H9 (cell line): ENCODE results near the gene CBS. TPM values are rescaled to one million over a fixed set of nuclear protein-coding genes. Genes with fewer than 3 reads are reported as not detected.

Experiments
- DNase-seq: peaks from one replicate; pipeline ENCODE4 v3.0.0-alpha.2; 2017
- H2AFZ ChIP-seq: one replicate; pipeline ENCODE4 v1.6.1; 2013; ENCODE audit warnings: mild to moderate bottlenecking, low read length, control low read depth, moderate library complexity
- H2AK5ac ChIP-seq: 2 replicates; pipeline ENCODE4 v1.6.1; 2013; ENCODE audit warnings: low read length, control low read depth, mixed read lengths; ENCODE audit not compliant: insufficient read length
- H2BK120ac ChIP-seq: one replicate; pipeline ENCODE4 v1.6.1; 2013; ENCODE audit warnings: low read depth, mild to moderate bottlenecking, low read length, control low read depth, inconsistent platforms; ENCODE audit not compliant: poor library complexity, severe bottlenecking
- H2BK12ac ChIP-seq: 2 replicates; pipeline ENCODE4 v1.6.1; 2013; ENCODE audit warnings: low read length, control low read depth, mixed read lengths, low read depth; ENCODE audit not compliant: insufficient read length
- H2BK15ac ChIP-seq: 2 replicates; pipeline ENCODE4 v1.6.1; 2013; ENCODE audit warnings: low read depth, low read length, control low read depth
- H2BK20ac ChIP-seq: one replicate; pipeline ENCODE4 v1.6.1; 2013; ENCODE audit warnings: low read depth, mild to moderate bottlenecking, low read length, control low read depth, inconsistent platforms; ENCODE audit not compliant: poor library complexity, severe bottlenecking
- H2BK5ac ChIP-seq: 2 replicates; pipeline ENCODE4 v1.6.1; 2013; ENCODE audit warnings: low read length, control low read depth, mixed read lengths; ENCODE audit not compliant: insufficient read length
- H3K14ac ChIP-seq: 2 replicates; pipeline ENCODE4 v1.6.1; 2013; ENCODE audit warnings: low read length, control low read depth; ENCODE audit not compliant: insufficient read depth
- H3K18ac ChIP-seq: 2 replicates; pipeline ENCODE4 v1.6.1; 2013; ENCODE audit warnings: low read depth, mild to moderate bottlenecking, mixed read lengths, low read length, control low read depth; ENCODE audit not compliant: insufficient read length
- H3K23ac ChIP-seq: 2 replicates; pipeline ENCODE4 v1.6.1; 2013; ENCODE audit warnings: low read length, control low read depth, mixed read lengths, low read depth; ENCODE audit not compliant: insufficient read length
- H3K23me2 ChIP-seq: 2 replicates; pipeline ENCODE4 v1.6.1; 2013; ENCODE audit warnings: low read depth, mild to moderate bottlenecking, mixed read lengths, low read length, control low read depth; ENCODE audit not compliant: insufficient read length, poor library complexity, severe bottlenecking
- H3K27ac ChIP-seq: 2 replicates; pipeline ENCODE4 v1.5.1; 2013; ENCODE audit warnings: low read length, control low read depth, mixed read lengths, low read depth; ENCODE audit not compliant: insufficient read length
- H3K27me3 ChIP-seq: 2 replicates; pipeline ENCODE4 v1.6.1; 2013; ENCODE audit warnings: low read length, control low read depth, inconsistent platforms; ENCODE audit not compliant: insufficient read depth
- H3K4ac ChIP-seq: 2 replicates; pipeline ENCODE4 v1.6.1; 2013; ENCODE audit warnings: low read depth, mild to moderate bottlenecking, control low read depth, inconsistent platforms, low read length, moderate library complexity
- H3K4me1 ChIP-seq: 2 replicates; pipeline ENCODE4 v1.6.1; 2013; ENCODE audit warnings: low read length, control low read depth, inconsistent platforms; ENCODE audit not compliant: insufficient read depth
- H3K4me2 ChIP-seq: 2 replicates; pipeline ENCODE4 v1.6.1; 2013; ENCODE audit warnings: low read length, control low read depth, mixed read lengths; ENCODE audit not compliant: insufficient read length, insufficient read depth
- H3K56ac ChIP-seq: 2 replicates; pipeline ENCODE4 v1.6.1; 2013; ENCODE audit warnings: low read depth, mild to moderate bottlenecking, mixed read lengths, low read length, control low read depth; ENCODE audit not compliant: insufficient read length
- H3K79me1 ChIP-seq: 2 replicates; pipeline ENCODE4 v1.6.1; 2013; ENCODE audit warnings: low read depth, mild to moderate bottlenecking, moderate library complexity, low read length, control low read depth, inconsistent platforms; ENCODE audit not compliant: insufficient read depth, poor library complexity, severe bottlenecking
- H3K79me2 ChIP-seq: 2 replicates; pipeline ENCODE4 v1.6.1; 2013; ENCODE audit warnings: low read length, control low read depth, inconsistent platforms; ENCODE audit not compliant: insufficient read depth
- H3K9ac ChIP-seq: 2 replicates; pipeline ENCODE4 v1.6.1; 2013; ENCODE audit warnings: low read length, control low read depth, mixed read lengths; ENCODE audit not compliant: insufficient read length; ENCODE audit errors: extremely low read depth
- H3K9me3 ChIP-seq: one replicate; pipeline ENCODE4 v1.6.1; 2013; ENCODE audit warnings: low read depth, low read length, inconsistent platforms; ENCODE audit not compliant: control insufficient read depth
- H3T11ph ChIP-seq: one replicate; pipeline ENCODE4 v1.6.1; 2013; ENCODE audit warnings: mild to moderate bottlenecking, low read length, control low read depth, inconsistent platforms
- H4K20me1 ChIP-seq: one replicate; pipeline ENCODE4 v1.6.1; 2013; ENCODE audit not compliant: control insufficient read depth, insufficient read length, insufficient read depth
- H4K5ac ChIP-seq: 2 replicates; pipeline ENCODE4 v1.6.1; 2013; ENCODE audit warnings: low read depth, mild to moderate bottlenecking, mixed read lengths, low read length, control low read depth; ENCODE audit not compliant: insufficient read length
- H4K8ac ChIP-seq: replicated peaks from 2 replicates; pipeline ENCODE4 v1.6.1; 2013; ENCODE audit warnings: low read length, control low read depth, mixed read lengths, low read depth; ENCODE audit not compliant: insufficient read length
- H4K91ac ChIP-seq: 2 replicates; pipeline ENCODE4 v1.6.1; 2013; ENCODE audit warnings: low read depth, mild to moderate bottlenecking, moderate library complexity, mixed read lengths, low read length, control low read depth; ENCODE audit not compliant: insufficient read length
- H3K27ac Mint-ChIP-seq, 3 experiments: 2 replicates in 2 of 3; 3 replicates in 1 of 3; pipeline ENCODE4 v1.8.0; 2020 to 2021; ENCODE audit warnings: mixed read lengths in 3 of 3, mild to moderate bottlenecking in 1 of 3, moderate library complexity in 1 of 3
- H3K27me3 Mint-ChIP-seq: 2 replicates; pipeline ENCODE4 v1.8.0; 2021; ENCODE audit warnings: low read depth, mild to moderate bottlenecking, moderate library complexity, mixed read lengths
- H3K36me3 Mint-ChIP-seq, 3 experiments: 2 replicates in 2 of 3; 3 replicates in 1 of 3; pipeline ENCODE4 v1.8.0; 2020 to 2021; ENCODE audit warnings: low read depth in 3 of 3, mixed read lengths in 3 of 3; ENCODE audit not compliant: insufficient read depth in 1 of 3
- H3K4me1 Mint-ChIP-seq, 2 experiments: 2 replicates each; pipeline ENCODE4 v1.8.0; 2020; ENCODE audit warnings: mixed read lengths in 2 of 2
- H3K4me3 Mint-ChIP-seq, 2 experiments: 2 replicates in 1 of 2; 3 replicates in 1 of 2; pipeline ENCODE4 v1.8.0; 2020 to 2021; ENCODE audit warnings: mild to moderate bottlenecking in 2 of 2, mixed read lengths in 2 of 2, moderate library complexity in 1 of 2
- H3K9me3 Mint-ChIP-seq, 2 experiments: 2 replicates in 1 of 2; 3 replicates in 1 of 2; pipeline ENCODE4 v1.8.0; 2020; ENCODE audit warnings: mild to moderate bottlenecking in 2 of 2, mixed read lengths in 2 of 2, moderate library complexity in 1 of 2
- WGBS: extraction: QIAGEN DNeasy Blood & Tissue Kit; methylation state at CpG from one replicate; pipeline ENCODE4 v1.1.7; 2013; ENCODE audit warnings: missing lambda C conversion rate, low lambda C conversion rate, mixed read lengths; ENCODE audit not compliant: insufficient read length; ENCODE audit errors: extremely low coverage; 5-methylcytosine and 5-hydroxymethylcytosine counted together
- total RNA-seq: library from RNA; stranded (reverse); gene quantifications from 2 replicates; pipeline ENCODE4 v1.2.1, GENCODE V29; 2021
- TF ChIP-seq, protein P1 (sequence below): fragments of 200-600 bp; sonication (generic); conservative IDR thresholded peaks from 3 replicates; pipeline ENCODE4 v1.8.0; 2021; ENCODE audit warnings: antibody characterized with exemption, mild to moderate bottlenecking

Gene CBS
- total RNA-seq, 1 experiment from 2014 or later = 350 TPM

DNA sequence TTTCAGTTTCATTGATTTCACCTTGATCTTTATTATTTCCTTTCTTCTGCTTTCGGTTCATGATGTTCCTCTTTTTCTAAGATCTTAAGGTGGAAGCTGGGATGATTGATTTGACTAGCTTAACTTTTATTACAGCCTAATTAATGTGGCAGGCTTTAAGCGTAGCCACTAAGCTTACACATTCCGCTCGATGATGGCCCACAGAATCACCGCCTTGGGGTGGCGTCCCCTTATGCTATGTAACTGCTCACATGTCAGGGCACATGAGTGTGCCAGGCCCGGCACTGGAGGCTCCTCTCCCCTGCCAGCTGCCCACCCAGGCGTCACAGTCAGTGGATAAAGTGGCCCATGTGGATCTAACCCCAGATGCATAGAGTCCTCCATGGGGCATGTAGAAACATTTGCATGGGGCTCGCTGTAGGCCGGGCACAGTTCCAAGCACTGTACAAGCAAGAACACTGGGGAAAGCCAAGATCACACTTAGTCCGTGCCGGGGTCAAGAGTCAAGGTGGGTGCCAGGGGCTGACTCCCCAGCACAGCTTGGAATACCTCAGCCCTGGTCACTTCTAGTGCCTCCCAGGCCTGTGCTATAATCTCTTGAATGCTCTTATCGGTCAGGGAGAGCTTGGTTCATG, 59.6 kb downstream of the CBS start:
- Histone ChIP-seq H3K56ac (no peak overlapping the region), H2AK5ac (no peak overlapping the region), H2BK12ac (no peak overlapping the region), H3K18ac (no peak overlapping the region), H3K79me1 (no peaks in the 10 kb centered on the region), H4K8ac (no peak overlapping the region), H3K79me2 (no peaks in the 10 kb centered on the region), H4K5ac (no peak overlapping the region), H3K4ac (no peak overlapping the region), H2AFZ (no peak overlapping the region), H3K23ac (no peak overlapping the region), H4K91ac (no peak overlapping the region), H3K14ac (no peak overlapping the region), H2BK5ac (no peak overlapping the region), H2BK120ac (no peak overlapping the region), H3K9ac (no peak overlapping the region), H3K9me3 (no peaks in the 10 kb centered on the region), H4K20me1 (no peaks in the 10 kb centered on the region), H2BK15ac (no peak overlapping the region), H3T11ph (no peak overlapping the region), H3K4me2 (no peak overlapping the region), H3K27ac (no peak overlapping the region), H2BK20ac (no peak overlapping the region), H3K23me2 (no peaks in the 10 kb centered on the region), H3K4me1 (no peaks in the 10 kb centered on the region), H3K27me3 (no peaks in the 10 kb centered on the region)
- peaks cover 25 to 89% (median 60%) of the 10 kb centered on the region in 3 experiments; a peak in 6 of 7 replicates for H3K36me3 Mint-ChIP-seq
- H3K27me3 Mint-ChIP-seq = no peaks in the 10 kb centered on the region
- H3K9me3 Mint-ChIP-seq = no peaks in the 10 kb centered on the region; a peak in 1 of 5 replicates
- H3K4me1 Mint-ChIP-seq = no peaks in the 10 kb centered on the region
- WGBS = no CpG with 5 or more reads among the region's 13 CpGs
- TF ChIP-seq, protein P1, sequence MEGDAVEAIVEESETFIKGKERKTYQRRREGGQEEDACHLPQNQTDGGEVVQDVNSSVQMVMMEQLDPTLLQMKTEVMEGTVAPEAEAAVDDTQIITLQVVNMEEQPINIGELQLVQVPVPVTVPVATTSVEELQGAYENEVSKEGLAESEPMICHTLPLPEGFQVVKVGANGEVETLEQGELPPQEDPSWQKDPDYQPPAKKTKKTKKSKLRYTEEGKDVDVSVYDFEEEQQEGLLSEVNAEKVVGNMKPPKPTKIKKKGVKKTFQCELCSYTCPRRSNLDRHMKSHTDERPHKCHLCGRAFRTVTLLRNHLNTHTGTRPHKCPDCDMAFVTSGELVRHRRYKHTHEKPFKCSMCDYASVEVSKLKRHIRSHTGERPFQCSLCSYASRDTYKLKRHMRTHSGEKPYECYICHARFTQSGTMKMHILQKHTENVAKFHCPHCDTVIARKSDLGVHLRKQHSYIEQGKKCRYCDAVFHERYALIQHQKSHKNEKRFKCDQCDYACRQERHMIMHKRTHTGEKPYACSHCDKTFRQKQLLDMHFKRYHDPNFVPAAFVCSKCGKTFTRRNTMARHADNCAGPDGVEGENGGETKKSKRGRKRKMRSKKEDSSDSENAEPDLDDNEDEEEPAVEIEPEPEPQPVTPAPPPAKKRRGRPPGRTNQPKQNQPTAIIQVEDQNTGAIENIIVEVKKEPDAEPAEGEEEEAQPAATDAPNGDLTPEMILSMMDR = no peak
- no peak overlapping the region for H3K4me3 Mint-ChIP-seq
- H3K27ac Mint-ChIP-seq = peak overlapping the region in 1 of 3 experiments; percentile 19; a peak in 2 of 7 replicates
- no peak for DNase-seq
